ENCODE measurements around the gene CD6. TPM values are rescaled to one million over a fixed set of nuclear protein-coding genes. Genes with fewer than 3 reads are reported as not detected.

Gene CD6
- total RNA-seq, 1 experiment from 2014 or later, result not detected

- Mint-ChIP-seq H3K27ac (no peak overlapping the region), H3K4me3 (no peak overlapping the region), H3K36me3 (ENCODE audit: insufficient read depth in 1 of 3, low read depth in 3 of 3) (no peaks in the 10 kb centered on the region), H3K9me3 (0 out of 5 replicates have a peak, but pooled peaks cover 0 to 3% of the 10 kb centered on the region in 2 experiments), H3K27me3 (ENCODE audit: low read depth) (peaks cover 6% of the 10 kb centered on the region), H3K4me1 (peaks cover 0 to 3% of the 10 kb centered on the region in 2 experiments; a peak in 1 of 4 replicates)
- no peak overlapping the region for H3T11ph ChIP-seq (ENCODE audit: low read length)
- no peak overlapping the region for H3K27ac ChIP-seq (ENCODE audit: insufficient read length, low read depth, low read length)
- no peak for DNase-seq
- WGBS (ENCODE audit: extremely low coverage, insufficient read length, low lambda C conversion rate), result no CpG with 5 or more reads among the region's 16 CpGs
- no peak overlapping the region for H3K4me2 ChIP-seq (ENCODE audit: insufficient read depth, insufficient read length, low read length)
- no peaks in the 10 kb centered on the region for H3K9me3 ChIP-seq (ENCODE audit: control insufficient read depth, low read depth, low read length)
- H4K91ac ChIP-seq (ENCODE audit: insufficient read length, low read depth, low read length), result no peak overlapping the region
- no peak overlapping the region for H2BK12ac ChIP-seq (ENCODE audit: insufficient read length, low read depth, low read length)
- H4K8ac ChIP-seq (replicated peaks; ENCODE audit: insufficient read length, low read depth, low read length), result no peak overlapping the region
- no peaks in the 10 kb centered on the region for H3K79me1 ChIP-seq (ENCODE audit: insufficient read depth, low read depth, low read length, poor library complexity, severe bottlenecking)
- no peak overlapping the region for H2BK15ac ChIP-seq (ENCODE audit: low read depth, low read length)
- no peak overlapping the region for H3K4ac ChIP-seq (ENCODE audit: low read depth, low read length)
- no peak overlapping the region for H4K5ac ChIP-seq (ENCODE audit: insufficient read length, low read depth, low read length)
- TF ChIP-seq CTCF (conservative IDR thresholded peaks at IDR 0.05), result no peak
- no peaks in the 10 kb centered on the region for H3K27me3 ChIP-seq (ENCODE audit: insufficient read depth, low read length)
- no peaks in the 10 kb centered on the region for H4K20me1 ChIP-seq (ENCODE audit: control insufficient read depth, insufficient read depth, insufficient read length)
- H2AK5ac ChIP-seq (ENCODE audit: insufficient read length, low read length), result no peak overlapping the region
- no peak overlapping the region for H2BK5ac ChIP-seq (ENCODE audit: insufficient read length, low read length)
- no peak overlapping the region for H2AFZ ChIP-seq (ENCODE audit: low read length)
- H3K9ac ChIP-seq (ENCODE audit: extremely low read depth, insufficient read length, low read length), result no peak overlapping the region
- H3K4me1 ChIP-seq (ENCODE audit: insufficient read depth, low read length), result no peaks in the 10 kb centered on the region
- no peaks in the 10 kb centered on the region for H3K79me2 ChIP-seq (ENCODE audit: insufficient read depth, low read length)
- H3K18ac ChIP-seq (ENCODE audit: insufficient read length, low read depth, low read length), result no peak overlapping the region
- H3K56ac ChIP-seq (ENCODE audit: insufficient read length, low read depth, low read length), result no peak overlapping the region
- H2BK120ac ChIP-seq (ENCODE audit: low read depth, low read length, poor library complexity, severe bottlenecking), result no peak overlapping the region
- no peaks in the 10 kb centered on the region for H3K23me2 ChIP-seq (ENCODE audit: insufficient read length, low read depth, low read length, poor library complexity, severe bottlenecking)
- no peak overlapping the region for H3K14ac ChIP-seq (ENCODE audit: insufficient read depth, low read length)
- H2BK20ac ChIP-seq (ENCODE audit: low read depth, low read length, poor library complexity, severe bottlenecking), result no peak overlapping the region
- H3K23ac ChIP-seq (ENCODE audit: insufficient read length, low read depth, low read length), result no peak overlapping the region
Observed at GRCh38 chr11:61054927-61055562, 83.6 kb downstream of the CD6 start.

Data from H9 (cell line).